GM19468 (cell line): Measurements from ENCODE around the gene BLTP3B.

Experiments used
- ATAC-seq: cut with Tn5 transposase; IDR thresholded peaks from one replicate; pipeline ENCODE4 v1.9.1; 2021; ENCODE audit warnings: mild to moderate bottlenecking, moderate library complexity, moderate number of reproducible peaks; ENCODE audit not compliant: unreplicated experiment; ENCODE audit errors: extremely low read depth

BLTP3B gene

DNA sequence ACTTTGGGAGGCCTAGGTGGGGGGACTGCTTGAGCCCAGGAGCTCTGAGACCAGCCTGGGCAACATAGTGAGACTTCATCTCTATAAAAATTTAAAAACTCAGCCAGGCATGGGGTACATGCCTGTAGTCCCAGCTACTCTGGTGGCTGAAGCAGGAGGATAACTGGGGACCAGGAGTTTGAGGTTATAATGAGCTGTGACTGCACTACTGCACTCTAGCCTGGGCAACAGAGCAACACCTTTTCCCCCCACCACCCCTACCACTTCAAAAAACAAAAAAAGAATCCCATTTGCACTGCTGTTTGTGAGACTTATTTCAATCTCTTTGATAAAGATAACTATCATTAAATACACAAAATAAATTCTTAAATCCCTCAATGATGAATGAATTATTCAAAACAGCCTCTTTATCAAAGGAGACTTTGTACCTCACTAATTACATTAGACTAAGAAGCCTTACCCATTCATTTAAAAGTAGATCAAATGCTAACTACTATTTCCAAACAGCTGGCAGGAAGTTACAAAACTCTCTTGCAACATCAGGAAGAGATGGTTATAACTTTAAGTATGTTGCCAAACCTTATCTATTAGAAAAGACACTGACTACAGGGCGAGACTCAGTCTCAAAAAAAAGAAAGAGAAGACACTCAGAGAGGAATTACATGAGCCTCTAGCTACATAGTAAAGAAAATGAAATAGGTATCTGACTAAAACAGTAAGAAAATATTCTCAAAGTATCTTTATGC lies 14.7 kb downstream of the BLTP3B start:
- ATAC-seq, result no peak

DNA sequence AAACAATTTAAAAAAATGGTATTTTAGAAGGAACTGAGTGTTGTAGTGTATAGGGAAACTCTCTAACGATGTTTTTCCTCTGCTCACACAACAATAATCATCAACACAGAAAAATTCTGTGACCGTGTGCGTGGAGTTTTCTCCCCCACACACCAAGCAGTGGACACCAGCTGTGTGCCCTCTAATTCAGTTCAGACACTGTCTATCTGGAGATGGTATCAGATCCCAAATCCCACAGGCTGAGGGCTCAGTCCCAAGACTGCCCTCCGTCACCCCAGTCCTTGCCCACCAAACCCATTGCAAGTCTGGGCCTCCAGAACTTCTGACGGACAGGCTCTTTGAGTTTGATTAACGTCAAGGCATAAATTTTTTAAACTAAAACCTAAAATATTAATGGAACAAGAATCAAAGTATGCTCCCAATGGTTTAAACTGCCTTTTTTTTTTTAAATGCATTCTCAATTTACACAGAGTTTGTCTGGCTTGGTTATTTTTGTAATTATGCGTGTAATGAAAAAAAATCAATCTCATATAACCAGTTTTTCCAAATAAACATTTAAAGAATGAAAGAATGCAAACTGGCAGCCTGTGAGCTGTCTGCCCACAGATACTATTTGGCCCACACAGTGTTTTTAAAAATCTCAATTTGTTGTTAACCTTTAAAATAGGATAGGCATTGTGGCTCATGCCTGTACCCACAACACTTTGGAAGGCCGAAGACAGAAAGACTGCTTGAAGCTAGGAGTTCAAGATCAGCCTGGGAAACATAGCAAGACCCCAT lies 19.2 kb downstream of the BLTP3B start:
- ATAC-seq, result no peak

DNA sequence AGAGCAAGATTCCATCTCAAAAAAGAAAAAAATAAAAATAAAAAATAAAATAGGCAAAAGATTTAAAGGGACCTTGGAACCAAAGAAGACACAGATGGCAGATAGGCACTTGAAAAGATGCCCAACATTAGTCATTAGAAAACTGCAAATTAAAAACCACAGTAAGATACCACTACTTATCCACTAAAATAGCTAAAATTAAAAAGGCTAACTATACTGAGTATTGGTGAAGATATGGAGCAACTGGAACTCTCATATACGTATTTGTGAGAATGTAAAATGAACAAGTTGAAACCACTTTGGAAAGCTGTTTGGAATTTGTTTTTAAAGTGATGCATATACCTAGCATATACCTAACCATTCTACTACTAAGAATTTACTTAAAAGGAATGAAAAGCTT lies 22.3 kb downstream of the BLTP3B start:
- ATAC-seq, result no peak

DNA sequence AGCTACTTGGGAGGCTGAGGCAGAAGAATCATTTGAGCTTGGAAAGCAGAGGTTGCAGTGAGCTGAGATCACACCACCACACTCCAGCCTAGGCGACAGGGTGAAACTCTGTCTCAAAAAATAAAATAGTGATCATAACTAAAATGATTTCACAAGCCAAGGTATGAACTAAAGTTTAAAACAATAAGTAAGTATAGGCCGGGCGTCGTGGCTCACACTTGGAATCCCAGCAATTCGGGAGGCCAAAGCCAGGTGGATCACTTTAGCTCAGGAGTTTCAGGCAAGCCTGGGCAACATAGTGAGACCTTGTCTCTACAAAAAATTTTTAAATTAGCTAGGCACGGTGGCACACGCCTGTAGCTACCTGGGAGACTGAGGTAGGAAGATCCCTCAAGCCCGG lies 27.4 kb downstream of the BLTP3B start:
- no peak for ATAC-seq

DNA sequence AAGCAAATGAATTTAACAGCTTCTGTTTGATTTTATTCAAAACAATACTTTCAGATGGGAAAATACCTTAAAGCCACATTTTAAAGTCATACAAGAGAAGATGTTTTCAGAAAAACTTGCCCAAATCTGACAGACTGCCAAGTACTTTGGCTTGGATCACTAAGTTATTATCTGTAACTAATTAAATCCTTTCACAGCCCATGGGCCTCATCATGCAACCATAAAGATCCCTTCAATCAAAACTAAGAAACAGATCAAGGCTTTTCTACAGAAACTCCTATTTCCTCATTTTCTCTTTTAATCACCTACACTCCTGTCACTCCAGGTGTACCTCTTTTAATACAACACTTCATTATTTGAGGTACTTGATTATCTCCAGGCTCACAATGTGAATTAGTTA lies 28.1 kb downstream of the BLTP3B start:
- no peak for ATAC-seq

DNA sequence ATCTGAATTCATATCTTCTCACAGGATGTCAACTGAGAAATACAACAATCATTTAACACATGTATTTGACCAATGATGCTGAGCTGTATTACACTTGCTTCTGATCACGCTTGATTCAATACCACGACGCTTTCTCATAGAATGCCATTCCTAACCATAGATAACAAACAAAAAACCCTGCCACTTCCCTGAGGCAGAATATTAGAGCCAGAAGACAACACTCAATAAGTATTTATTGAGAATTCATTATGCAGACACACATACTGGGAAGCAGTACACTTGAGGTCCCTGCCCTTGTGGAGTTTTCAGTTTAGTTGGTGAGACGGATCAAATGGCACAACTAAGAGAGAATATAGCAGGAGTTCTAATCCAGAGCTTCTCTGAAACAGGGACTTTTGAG lies 32.4 kb downstream of the BLTP3B start:
- no peak for ATAC-seq

DNA sequence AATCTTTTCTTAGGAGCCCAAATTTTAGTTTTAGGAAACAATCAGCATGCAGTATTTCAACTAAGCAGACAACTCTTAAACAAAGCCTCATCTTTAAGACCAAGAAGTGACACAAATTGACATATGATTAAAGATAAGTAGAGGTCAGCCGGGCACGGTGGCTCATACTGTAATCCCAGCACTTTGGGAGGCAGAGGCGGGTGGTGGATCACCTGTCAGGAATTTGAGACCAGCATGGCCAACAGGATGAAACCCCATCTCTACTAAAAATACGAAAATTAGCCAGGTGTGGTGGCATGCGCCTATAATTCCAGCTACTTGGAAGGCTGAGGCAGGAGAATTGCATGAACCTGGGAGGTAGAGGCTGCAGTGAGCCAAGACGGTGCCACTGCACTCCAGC lies 35.8 kb downstream of the BLTP3B start:
- no peak for ATAC-seq

DNA sequence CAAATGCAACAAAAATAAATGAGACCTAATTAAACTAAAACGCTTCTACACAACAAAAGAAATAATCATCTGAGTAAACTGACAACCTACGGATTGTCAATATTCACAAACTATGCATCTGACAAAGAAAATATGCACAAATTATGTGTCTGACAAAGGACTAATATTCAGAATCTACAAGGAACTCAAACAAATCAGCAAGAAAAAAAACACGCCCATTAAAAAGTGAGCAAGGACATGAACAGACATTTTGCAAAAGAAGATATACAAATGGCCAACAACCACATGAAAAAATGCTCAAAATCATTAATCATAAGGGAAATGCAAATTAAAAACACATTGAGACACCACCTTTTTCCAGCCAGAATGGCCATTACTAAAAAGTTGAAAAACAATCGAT lies 37.0 kb downstream of the BLTP3B start:
- ATAC-seq, result no peak

DNA sequence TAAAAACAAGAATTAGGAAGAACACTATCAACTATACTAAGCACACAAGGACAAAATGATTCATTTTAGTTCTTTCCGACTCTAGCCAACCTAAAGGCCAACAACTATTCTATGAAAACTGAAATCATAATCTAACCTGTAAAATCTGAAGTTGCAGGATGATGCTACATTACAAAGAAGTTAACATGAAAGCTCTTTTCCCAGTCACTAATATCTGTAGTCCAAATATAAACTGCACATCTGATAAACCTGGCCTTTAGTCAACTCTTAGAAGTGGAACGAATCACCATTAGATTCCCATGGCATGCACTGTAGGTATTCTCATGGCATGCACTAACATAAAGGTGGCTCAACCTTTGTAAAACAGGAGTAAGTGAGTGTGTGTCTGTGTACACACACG lies 41.7 kb downstream of the BLTP3B start:
- ATAC-seq, result no peak
